PC-3 (cell line): Measurements from ENCODE around the gene CD7. TPM values are rescaled to one million over a fixed set of nuclear protein-coding genes. Genes with fewer than 3 reads are reported as not detected.

Experiments
- ATAC-seq: fragments of 200-7000 bp; cut with Tn5 transposase; 2 replicates; pipeline ENCODE4 v1.9.1; 2020; ENCODE audit warnings: mild to moderate bottlenecking, moderate library complexity
- BruUV-seq: library from RNA; stranded (reverse); fragments of 400-500 nt; replicated peaks from 2 replicates; lab custom pipeline; 2021; lab: Mats Ljungman, UMichigan
- CTCF ChIA-PET: fragments of 300-600 bp; sonication (Branson Sonifier 250); formaldehyde crosslinking; loops from one replicate; lab custom pipeline; 2022; ENCODE audit warnings: antibody characterized with exemption; lab: Charles Lee
- POLR2A ChIA-PET: fragments of 300-600 bp; sonication (Branson Sonifier 250); formaldehyde crosslinking; loops from one replicate; lab custom pipeline; 2022; ENCODE audit warnings: antibody characterized with exemption; ENCODE audit not compliant: unreplicated experiment; lab: Charles Lee
- DNase-seq: peaks from one replicate; pipeline ENCODE4 v3.0.0-alpha.2; 2015
- H2AFZ ChIP-seq: fragments of 300-600 bp; sonication (generic); 2 replicates; pipeline ENCODE4 v1.6.0; 2016; ENCODE audit warnings: antibody characterized with exemption, low read length
- H3F3A ChIP-seq: fragments of 300-600 bp; sonication (generic); one replicate; pipeline ENCODE4 v1.6.0; 2017; ENCODE audit warnings: antibody characterized with exemption, low read length, control low read depth, mild to moderate bottlenecking; ENCODE audit not compliant: unreplicated experiment
- H3K27ac ChIP-seq: fragments of 300-600 bp; sonication (generic); 2 replicates; pipeline ENCODE4 v1.5.1; 2016; ENCODE audit warnings: mild to moderate bottlenecking, low read length
- H3K27me3 ChIP-seq: fragments of 300-600 bp; sonication (generic); 2 replicates; pipeline ENCODE4 v1.6.1; 2016; ENCODE audit warnings: low read length, mixed read lengths
- H3K36me3 ChIP-seq: fragments of 300-600 bp; sonication (generic); 2 replicates; pipeline ENCODE4 v1.6.1; 2016; ENCODE audit warnings: low read depth, mixed run types, low read length, mixed read lengths
- H3K4me1 ChIP-seq: fragments of 300-600 bp; sonication (generic); 2 replicates; pipeline ENCODE4 v1.5.1; 2016; ENCODE audit warnings: low read length; ENCODE audit not compliant: insufficient read depth
- H3K4me2 ChIP-seq: fragments of 300-600 bp; sonication (generic); 2 replicates; pipeline ENCODE4 v1.6.0; 2016; ENCODE audit warnings: low read length
- H3K4me3 ChIP-seq: fragments of 300-600 bp; sonication (generic); 2 replicates; pipeline ENCODE4 v1.5.1; 2016; ENCODE audit warnings: mild to moderate bottlenecking, low read length, mixed read lengths
- H3K79me2 ChIP-seq: fragments of 300-600 bp; sonication (generic); 2 replicates; pipeline ENCODE4 v1.6.1; 2017; ENCODE audit warnings: low read length, mixed read lengths
- H3K9ac ChIP-seq: fragments of 300-600 bp; sonication (generic); 2 replicates; pipeline ENCODE4 v1.6.0; 2016; ENCODE audit warnings: mild to moderate bottlenecking, low read length
- H3K9me2 ChIP-seq: fragments of 300-600 bp; sonication (generic); replicated peaks from 2 replicates; pipeline ENCODE4 v1.6.1; 2016; ENCODE audit warnings: mixed run types, low read length, mixed read lengths
- H3K9me3 ChIP-seq: fragments of 300-600 bp; sonication (generic); 2 replicates; pipeline ENCODE4 v1.6.1; 2016; ENCODE audit warnings: low read length, mixed read lengths
- H4K20me1 ChIP-seq: fragments of 300-600 bp; sonication (generic); 2 replicates; pipeline ENCODE4 v1.6.1; 2016; ENCODE audit warnings: low read length, mixed read lengths
- CTCF ChIP-seq: fragments of 300-600 bp; sonication (generic); conservative IDR thresholded peaks from 2 replicates; pipeline ENCODE4 v1.5.1; 2017; ENCODE audit warnings: antibody characterized with exemption, low read depth, mild to moderate bottlenecking, low read length
- EZH2 ChIP-seq: fragments of 300-600 bp; sonication (generic); IDR thresholded peaks from one replicate; pipeline ENCODE4 v1.6.1; 2017; ENCODE audit warnings: antibody characterized with exemption, mild to moderate bottlenecking, low read length; ENCODE audit not compliant: unreplicated experiment
- EZH2phosphoT487 ChIP-seq: fragments of 300-600 bp; sonication (generic); IDR thresholded peaks from 2 replicates; pipeline ENCODE4 v1.6.1; 2018; ENCODE audit warnings: mild to moderate bottlenecking, antibody characterized with exemption, low read length, borderline replicate concordance
- intact Hi-C: fragments of 100-400 bp; cut with micrococcal nuclease; formaldehyde crosslinking; loops from 2 replicates; pipeline ENCODE4 v1.9.0; 2023
- total RNA-seq: library from RNA; depleted of rRNA; stranded (reverse); fragments of >200 nt; gene quantifications from 2 replicates; pipeline ENCODE4 v1.2.3, GENCODE V29; 2014

CD7 gene
- total RNA-seq, 1 experiment from 2014 or later, result 0.15 TPM

GRCh38 chr17:82346342-82347300, 29.2 kb upstream of the CD7 start:
- no peak for TF ChIP-seq EZH2phosphoT487
- TF ChIP-seq EZH2, result no peak
- no peak for TF ChIP-seq CTCF
- H3K79me2 ChIP-seq, result no peaks in the 10 kb centered on the region
- H3K9ac ChIP-seq, result no peak overlapping the region
- no peak overlapping the region for H2AFZ ChIP-seq
- peaks cover 6% of the 10 kb centered on the region; the same call in 1 of the 2 replicates for H3K4me1 ChIP-seq
- no TSS peak for BruUV-seq
- CTCF ChIA-PET, result no interaction called here
- no peaks in the 10 kb centered on the region for H3K27me3 ChIP-seq
- H4K20me1 ChIP-seq, result no peaks in the 10 kb centered on the region
- H3K36me3 ChIP-seq, result no peaks in the 10 kb centered on the region
- intact Hi-C loops, result no loop called here
- H3K4me3 ChIP-seq, result no peak overlapping the region
- H3K9me2 ChIP-seq, result no peaks in the 10 kb centered on the region
- DNase-seq (no peak), ATAC-seq (no peak)
- no peaks in the 10 kb centered on the region for H3F3A ChIP-seq
- no peak overlapping the region for H3K4me2 ChIP-seq
- no peaks in the 10 kb centered on the region for H3K9me3 ChIP-seq
- no peak overlapping the region for H3K27ac ChIP-seq
- POLR2A ChIA-PET, result no interaction called here

DNA sequence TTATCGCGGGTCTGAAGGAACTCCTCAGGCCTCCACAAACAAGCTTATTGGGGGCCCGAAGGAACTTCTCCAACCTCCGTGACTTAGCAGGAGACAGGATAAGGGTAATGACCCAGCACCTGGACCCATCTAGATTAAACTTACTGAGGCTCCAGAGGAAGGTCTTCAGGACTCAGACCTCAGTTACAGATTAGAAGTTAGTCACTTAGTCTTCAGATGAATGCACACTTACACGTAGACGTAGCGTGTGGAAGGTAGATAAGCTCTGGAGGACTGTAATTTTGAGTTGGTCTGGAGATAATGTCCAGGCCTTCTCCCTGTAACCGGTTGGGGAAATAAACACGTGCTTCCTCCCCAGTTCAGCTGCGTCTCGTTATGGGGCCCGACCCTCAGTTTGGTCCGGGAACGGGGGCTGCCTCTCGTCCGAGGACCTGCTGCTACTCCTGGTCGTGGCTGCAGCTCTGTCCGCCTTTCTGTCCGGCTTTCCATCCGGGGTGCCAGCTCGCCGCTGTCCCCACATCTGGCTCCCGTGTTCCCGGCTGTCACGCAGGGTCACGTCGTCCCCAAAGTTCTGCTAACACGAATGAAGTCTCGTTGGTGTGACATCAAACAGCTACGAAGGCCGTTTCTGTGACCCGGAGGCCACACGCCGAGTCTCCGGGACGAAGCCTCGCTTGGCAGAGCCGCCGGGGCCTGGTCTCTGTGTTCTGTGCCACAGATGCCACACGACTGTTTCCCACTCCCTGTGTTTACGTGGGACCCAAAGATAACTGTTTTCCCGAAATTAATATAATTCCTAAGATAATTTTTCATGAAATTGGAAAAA, 28.0 kb upstream of the CD7 start:
- no peaks in the 10 kb centered on the region for H4K20me1 ChIP-seq
- no peaks in the 10 kb centered on the region for H3K9me2 ChIP-seq
- H3K36me3 ChIP-seq, result no peaks in the 10 kb centered on the region
- no TSS peak for BruUV-seq
- H3K4me1 ChIP-seq, result peaks cover 6% of the 10 kb centered on the region; the same call in 1 of the 2 replicates
- no peak overlapping the region for H3K9ac ChIP-seq
- no peak overlapping the region for H3K4me2 ChIP-seq
- H3K27ac ChIP-seq, result no peak overlapping the region
- no peak overlapping the region for H3K4me3 ChIP-seq
- H3K9me3 ChIP-seq, result no peaks in the 10 kb centered on the region
- no peaks in the 10 kb centered on the region for H3K79me2 ChIP-seq
- no peaks in the 10 kb centered on the region for H3F3A ChIP-seq
- TF ChIP-seq EZH2 (no peak), CTCF (no peak), EZH2phosphoT487 (no peak)
- ChIA-PET POLR2A (no interaction called here), CTCF (no interaction called here)
- intact Hi-C loops, result no loop called here
- ATAC-seq, result no peak
- no peaks in the 10 kb centered on the region for H3K27me3 ChIP-seq
- no peak overlapping the region for H2AFZ ChIP-seq
- DNase-seq, result no peak
